GM18498 (cell line): ENCODE data around the gene CCDC188.

ENCODE experiments used
- ATAC-seq: cut with Tn5 transposase; IDR thresholded peaks from one replicate; pipeline ENCODE4 v1.9.1; 2021; ENCODE audit warnings: mild to moderate bottlenecking, moderate library complexity; ENCODE audit not compliant: unreplicated experiment

Gene CCDC188

DNA sequence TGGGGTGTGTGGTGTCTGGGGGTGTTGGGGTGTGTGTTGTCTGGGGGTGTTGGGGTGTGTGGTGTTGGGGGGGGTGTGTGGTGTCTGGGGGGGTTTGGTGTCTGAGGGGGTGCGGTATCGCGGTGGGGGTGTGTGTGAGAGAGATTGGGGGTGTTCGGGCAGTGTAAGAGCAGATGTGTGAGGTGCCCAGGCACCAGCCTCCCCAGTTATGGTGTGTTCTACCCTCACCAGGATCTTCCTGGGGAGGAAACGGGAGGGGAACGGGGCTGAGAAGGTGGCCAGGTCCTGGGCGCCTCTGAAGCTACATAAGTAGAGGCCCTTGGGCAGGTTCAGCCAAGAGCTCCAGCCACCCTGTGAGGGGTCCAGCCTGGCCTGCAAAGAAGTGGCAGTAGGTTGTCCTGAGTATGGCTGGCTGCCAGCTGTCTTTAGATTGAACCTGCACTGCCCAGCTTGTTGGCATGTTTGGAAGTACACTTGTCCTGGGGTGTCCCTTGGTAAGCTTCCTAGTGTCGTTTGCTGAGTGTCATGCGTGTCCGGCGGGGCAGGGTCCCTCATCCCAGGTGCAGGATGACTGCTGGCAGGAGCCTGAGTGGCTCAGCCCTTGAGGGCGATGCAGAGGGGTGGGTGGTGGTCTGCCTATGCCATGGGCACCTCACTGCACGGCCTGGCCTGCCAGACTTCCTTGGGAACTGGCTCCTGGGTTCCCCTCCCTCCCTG is 27.3 kb downstream of the CCDC188 start:
- no peak for ATAC-seq

DNA sequence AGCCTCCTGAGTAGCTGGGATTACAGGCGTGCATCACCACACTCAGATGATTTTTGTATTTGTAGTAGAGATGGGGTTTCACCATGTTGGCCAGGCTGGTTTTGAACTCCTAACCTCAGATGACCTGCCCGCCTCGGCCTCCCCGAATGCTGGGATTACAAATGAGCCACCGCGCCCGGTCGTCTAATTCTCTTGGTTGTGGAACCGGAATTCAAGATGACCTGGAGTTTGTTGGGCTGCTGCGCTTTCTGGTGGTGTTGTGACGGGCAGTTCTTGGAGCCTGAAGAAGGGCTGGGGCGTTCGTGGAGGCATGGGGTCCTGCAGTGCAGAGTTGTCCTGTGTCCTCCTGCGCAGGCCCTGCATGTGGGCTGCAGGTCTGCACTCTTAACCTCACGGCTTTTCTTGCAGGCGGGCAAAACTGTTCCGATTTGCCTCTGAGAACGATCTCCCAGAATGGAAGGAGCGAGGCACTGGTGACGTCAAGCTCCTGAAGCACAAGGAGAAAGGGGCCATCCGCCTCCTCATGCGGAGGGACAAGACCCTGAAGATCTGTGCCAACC is 28.9 kb downstream of the CCDC188 start:
- ATAC-seq: no peak

DNA sequence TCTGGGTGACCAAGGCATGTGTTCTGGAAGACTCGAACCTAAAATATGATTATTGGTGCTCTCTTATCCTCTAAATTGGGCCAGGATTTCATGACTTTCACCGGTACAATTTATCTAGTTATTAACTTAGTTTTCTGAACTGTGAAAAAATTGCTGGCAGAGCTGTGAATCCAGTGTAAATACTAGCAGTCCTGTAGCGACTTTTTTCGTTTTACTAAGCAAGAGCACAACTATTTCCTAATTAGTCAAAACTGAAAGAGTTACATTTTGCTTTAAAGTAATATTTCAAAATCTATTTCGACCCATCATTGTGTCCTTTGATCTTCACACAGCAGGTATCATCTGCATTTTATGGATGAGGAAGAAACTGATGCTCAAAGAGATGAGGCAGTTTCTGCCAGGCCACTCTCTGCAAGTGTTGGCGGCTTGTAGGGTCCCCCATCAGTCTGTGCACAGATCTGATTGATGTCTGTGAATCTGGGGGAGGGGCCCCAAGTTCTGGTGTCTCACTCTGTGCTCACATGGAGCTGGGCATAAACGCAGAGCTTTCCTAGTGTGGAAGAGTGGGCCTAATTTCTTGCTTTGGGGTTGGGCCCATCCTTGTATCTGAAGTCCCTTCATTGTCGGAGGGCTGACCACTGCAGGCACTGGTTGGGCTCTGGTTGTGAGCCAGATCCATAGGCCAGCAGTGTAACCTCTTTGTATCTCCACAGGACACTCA is 32.4 kb downstream of the CCDC188 start:
- no peak for ATAC-seq

DNA sequence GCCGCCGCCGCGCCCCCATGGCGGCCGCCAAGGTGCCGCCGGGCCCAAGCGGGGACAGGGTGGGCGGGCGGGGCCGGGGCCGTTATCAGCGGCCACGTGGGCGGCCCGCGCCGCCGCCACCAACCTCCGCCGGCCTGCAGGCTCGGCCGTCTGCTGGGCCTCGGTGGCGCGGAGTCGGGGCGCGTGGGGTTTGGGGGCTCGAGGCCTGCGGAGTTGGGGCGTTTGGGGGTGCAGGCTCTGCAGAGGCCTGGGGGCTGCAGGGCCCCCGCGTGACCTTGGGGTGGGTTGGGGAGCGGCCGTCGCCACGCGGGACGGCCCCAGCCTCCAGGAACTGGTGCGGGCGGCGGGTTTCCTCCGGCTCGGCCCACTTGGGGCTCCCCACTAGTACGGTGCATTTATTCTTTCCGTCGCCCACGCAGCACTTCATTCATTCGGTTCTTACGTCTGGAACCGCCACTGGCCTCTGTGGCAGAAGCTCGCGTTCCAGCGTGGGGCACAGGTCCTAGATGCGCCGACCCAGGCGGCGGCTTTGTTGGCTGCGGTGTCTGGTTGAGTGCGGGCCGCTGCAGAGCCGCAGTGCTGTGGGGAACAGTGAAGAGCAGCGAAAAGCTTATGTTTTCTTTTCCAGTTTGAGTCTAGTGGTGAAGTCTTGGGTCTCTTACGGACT is 33.1 kb downstream of the CCDC188 start:
- peak; percentile 23 for ATAC-seq

DNA sequence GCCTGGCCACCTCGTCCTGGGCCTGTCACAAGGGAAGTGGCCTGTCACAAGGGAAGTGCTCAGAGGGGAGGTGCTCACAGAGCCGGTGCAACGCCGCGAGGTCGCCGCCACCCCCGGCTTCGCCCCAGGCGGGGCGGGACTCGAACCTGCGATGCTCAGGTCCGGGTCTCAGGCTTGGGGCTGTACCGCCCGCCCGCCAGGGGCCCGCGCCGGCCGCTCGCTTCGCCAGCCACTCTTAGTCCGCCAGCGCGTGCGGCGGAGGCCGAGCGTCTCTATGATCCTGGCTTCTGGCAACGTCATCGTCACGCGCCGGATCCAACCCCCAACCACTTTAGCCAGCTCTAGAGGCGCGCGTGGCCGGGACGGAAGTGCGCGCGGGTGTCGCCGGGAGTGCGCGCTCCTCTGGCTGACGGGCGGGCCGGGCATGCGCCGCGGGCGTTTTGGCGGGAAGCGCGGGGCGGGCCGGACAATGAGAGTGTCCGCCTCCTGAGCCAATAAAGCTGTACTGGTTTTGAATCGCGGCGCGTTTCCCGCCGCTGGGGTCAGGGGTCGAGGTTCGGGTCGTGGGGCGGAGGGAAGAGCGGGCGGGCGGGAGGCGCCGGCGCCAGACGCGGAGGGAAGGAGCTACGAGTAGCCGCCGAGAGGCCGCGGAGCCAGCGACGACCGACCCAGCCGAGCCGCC is 33.8 kb downstream of the CCDC188 start, which contains the start of gene TRMT2A:
TSS of gene TRMT2A (minus strand) at position 276 of the 682 bp plus-strand sequence. CDS start 320 bp downstream, outside the sequence.
- ATAC-seq: peak; percentile 77

DNA sequence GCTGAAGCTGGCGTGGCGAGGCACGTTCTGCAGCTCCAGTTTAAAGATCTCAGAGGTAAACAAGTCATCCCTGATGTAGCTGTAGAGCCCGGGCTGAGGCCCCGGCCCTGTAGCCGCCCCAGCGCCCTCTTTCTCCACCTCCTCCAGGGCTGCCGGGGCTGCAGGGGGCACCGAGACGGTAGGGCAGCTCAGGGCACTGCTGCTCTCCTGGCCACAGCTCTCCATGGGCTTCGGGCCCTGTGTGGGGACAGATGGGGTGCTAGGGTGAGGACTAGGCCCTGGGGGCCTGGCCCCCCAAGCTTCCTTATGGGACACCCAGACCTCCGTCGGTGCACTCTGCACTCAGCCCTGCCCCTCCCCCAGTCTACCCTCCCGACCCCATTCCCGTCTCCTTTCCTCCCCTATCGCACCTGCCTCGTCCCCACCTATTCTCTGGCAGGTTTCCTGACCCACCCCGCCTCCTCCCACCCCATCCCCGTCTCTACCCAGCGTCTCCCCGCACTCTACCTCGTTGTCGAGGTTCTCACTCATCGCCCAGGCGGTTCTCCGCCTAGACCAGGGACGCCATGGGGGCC is 34.4 kb downstream of the CCDC188 start:
- ATAC-seq: no peak

DNA sequence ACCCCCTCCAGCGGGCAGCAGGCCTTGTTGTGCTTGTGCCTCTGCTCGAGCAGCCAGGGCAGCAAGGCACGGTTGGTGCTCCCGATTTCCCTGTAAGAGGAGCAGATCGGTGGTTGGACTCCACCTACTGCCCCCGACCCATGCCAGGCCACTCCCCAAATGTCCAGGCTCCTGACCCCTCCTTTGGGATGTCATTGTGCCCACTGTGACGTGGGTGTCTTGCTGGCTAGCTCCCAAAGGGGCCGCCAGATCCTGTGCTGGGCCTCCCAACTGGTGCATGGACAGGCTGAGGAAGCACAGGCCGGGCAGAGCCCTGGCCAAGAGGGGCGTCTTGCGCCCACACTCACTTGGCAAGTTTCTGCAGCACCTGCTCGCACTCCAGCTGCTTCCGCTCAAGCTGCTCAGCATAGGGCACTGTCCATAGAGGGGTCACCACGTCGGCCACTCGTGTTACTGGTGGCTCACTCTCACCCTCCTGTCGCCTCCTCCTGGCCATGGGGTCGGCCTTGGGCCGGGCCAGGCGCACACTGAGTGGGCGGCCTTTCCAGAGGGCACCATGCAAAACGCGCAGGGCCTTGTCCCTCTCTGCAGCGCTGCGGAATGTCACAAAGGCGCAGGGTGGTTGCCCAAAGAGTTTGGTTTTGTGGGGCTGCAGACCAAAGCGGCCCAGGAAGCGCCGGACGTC is 35.0 kb downstream of the CCDC188 start, which contains the start of gene RANBP1:
TSS of gene RANBP1 (plus strand) at position 414 of the 685 bp plus-strand sequence. CDS start at position 495, 81 bp downstream.
- no peak for ATAC-seq

DNA sequence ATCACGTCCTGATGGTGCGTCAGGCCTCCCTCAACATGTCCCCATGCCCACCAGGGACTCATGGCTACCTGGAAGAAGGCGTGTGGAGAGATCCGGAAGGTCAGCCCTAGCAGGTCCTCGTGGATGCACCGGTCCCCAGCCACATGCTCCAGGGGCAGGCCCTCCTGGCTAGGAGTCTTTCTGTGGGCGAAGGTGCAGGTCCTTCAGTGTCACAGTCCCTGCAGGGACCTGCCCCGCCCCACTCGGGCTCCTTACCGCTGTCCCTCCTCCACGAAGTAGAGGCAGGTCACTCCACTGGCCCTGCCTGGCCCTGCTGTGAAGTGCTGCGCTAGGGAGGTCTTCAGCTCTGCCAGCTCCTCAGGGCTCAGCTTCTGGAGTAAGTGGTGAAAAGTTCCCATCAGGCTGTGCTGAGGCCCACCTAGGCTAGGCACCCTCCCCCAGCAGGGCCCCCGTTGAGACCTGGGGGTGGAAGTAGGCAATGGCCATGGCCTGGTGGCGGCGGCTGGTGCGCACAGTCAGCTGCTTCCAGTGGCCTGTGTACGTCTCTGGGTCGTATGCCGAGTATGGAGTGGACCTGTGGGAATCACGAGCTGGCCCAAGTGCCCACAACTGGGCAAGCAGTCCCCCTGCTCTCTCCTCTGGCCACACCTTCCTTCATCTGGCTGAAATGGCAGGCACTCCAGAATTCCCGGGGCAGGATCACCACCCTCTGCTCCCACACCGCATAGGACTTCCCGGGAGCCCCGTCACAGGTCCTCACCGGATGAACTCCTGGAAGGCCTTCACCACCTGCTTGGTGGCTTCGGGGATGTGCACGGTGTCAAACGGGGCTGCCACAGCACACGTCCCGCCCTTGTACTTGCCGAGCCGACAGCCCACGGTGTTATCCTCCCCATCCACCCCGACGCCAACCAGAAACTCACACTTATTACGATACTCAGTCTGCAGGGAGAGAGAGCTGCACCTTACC is 36.1 kb downstream of the CCDC188 start:
- ATAC-seq: no peak

DNA sequence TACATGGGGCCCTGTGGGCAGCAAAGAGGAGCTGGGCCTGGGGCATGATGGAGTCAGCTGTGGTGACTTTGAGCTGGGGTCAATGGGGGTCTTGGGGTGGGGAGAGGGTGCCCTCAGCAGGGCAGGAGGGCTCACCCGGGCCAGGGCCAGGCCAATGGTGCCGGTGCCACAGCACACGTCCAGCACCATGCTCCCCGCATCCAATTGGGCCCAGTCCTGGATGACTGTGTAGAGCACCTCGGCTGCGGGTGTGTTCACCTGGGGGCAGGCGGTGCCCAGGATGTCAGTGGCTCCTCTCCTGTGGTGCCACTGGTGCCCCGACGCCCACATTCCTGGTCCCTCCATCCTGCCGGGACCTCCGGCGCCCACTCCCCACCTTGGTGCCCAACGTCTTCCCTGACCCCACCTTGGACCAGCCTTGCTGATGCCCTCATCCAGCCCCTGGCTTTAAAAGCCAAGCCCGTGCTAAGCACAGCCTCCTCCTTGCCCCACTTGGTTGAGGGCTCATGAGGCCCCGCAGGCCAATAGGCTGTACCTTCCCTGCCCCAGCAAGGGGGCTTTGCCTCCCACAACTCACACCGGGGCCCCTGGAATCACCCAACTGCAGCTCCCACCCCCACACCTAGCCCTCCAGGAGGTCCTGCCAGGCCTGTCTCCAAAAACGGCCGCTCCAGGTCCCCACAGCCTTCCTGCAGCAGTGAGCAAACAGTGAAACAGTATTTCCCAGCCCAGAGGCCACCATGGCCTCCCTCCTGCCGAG is 37.1 kb downstream of the CCDC188 start:
- no peak for ATAC-seq

DNA sequence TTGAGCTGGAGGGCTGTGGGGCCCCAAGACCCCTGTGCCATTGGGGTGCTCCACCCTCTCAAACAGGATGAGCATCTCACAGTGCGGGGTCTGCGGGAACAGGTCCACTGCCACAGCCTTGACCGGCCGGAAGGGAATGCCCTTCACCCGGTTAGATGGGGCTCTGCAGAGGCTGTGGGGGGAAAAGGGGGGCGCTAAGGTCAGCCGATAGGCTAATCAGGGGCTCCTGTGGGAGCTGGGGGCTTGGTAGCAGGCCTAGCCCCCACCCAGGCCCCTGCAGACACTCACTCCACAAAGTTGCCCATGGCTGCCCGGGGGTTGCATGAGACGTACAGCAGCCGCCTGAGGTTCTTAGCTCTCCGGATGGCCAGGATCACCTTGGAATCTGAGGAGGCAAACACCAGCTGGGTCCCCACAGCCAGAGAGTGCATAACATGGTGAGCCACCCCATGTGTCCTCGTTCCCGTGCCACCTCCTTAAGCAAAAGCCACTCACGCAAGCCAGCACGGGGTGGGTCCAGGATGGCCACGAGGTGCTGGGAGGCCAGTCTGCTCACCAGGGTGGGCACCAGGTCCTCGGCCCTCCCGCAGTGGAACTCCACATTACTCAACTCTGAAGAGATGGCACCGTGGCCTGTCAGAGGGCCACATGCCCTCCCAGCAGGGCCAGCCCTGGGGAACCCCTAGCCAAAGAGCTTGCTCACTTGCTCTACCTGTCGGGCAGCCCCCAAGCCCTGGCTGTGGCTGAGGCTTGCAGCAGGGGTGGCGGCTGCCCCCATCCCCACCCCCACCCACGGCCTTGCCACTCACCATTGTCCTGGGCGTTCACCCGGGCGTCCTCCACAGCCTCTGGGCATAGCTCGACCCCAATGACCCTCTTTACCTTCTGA is 38.0 kb downstream of the CCDC188 start:
- no peak for ATAC-seq

DNA sequence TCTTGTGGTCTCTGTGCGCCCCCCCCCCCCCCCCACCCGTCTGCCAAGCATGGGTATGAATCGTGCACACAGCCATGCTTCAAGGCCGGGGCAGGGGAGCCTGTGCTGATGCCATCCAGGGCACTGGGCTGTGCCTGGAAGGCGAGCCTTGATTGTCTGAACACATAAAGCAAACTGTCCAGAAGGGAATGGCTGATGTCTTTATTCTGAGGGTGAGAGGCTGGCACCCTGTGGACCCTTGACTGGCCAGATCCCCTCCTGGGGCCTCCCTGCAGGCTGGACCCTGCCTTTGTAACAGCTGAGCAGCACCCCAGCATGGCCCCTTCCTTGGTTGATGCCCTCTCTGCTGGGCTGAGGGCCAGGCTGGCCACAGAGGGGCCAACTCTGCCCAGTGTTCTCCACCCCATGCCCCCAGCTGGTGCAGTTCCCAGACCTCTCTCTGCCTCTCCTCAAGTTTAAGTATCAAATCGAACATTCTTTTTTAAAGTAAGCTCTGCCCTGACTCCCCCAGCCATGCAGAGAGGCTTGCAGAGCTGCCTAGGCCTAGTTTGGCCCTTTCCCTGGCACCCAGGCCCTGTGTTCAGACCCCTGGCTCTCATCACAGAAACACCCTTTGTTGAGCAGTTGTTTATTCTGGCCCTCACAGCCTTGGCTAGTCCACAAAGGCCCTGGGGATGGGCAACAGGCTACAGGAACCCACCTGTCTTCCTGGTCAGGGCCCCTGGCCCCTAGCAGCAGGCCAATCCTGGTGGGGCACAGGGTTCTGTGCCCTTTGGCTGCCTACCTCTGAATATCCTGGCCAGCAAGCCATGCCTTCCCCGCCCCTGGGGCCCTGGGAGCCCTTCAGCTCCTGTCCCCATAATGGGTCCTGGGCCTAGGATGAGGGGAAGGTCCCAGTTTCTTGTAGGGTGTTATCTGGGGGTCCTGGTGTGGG is 38.9 kb downstream of the CCDC188 start:
- ATAC-seq: no peak

DNA sequence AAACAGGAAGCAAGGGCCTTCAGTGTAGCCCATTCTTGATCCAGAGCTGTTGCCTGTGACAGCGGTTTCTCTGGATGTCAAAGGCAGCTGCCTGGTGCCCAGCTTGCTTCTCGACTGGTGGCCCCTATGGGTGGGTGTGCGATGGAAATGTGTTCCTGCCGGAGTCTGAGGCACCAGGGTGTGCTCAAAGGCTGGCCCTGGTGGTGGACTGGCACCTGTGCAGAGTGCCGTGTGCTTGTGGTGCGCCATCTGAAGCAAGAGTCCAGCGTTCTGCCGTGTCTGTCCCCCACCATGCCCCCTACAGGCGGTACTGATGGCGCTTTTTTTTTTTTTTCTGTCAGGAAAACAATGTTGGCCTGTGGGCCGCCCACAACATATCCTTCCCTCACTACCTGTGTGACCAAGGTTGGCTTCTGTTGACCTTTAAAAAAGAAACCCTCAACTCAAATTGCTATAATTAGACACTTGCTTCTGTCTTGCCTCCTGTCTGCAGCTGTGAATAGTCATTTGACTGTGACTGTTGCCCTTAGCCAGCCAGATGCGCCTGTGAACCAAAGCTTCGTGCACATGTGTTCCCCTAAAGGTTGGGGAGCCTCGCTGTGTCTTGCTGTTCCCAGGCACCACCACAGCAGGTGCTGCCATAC is 39.7 kb downstream of the CCDC188 start:
- ATAC-seq: no peak

DNA sequence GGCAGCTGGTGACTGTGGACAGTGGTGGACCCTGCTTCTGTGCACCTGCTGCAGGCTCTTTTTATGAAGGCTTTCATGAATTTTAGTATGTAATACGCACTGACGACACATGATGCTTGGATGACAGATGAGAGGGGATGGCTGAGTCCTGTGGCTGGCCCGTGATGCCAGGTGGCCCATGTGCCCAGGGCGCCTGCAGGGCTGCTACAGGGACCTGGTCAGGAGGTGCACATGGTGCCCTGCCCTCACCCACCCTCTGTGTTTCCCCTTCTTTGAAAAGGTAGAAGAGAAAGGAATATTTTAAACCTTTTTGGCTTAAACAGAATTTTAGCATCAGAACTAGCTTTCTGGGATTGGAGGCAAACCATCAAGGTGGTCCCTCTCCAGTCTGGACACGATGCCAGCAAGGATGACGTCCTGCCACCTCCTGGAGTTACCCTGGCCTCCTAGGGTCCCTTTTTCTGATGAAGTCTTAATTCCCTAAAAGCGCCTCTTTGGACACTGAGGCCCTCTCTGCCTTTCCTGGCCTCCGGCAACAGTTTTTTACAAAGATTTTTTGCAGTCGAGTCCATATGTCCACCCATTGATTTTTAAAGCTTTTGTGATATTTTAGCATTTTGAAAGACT is 40.4 kb downstream of the CCDC188 start:
- no peak for ATAC-seq

DNA sequence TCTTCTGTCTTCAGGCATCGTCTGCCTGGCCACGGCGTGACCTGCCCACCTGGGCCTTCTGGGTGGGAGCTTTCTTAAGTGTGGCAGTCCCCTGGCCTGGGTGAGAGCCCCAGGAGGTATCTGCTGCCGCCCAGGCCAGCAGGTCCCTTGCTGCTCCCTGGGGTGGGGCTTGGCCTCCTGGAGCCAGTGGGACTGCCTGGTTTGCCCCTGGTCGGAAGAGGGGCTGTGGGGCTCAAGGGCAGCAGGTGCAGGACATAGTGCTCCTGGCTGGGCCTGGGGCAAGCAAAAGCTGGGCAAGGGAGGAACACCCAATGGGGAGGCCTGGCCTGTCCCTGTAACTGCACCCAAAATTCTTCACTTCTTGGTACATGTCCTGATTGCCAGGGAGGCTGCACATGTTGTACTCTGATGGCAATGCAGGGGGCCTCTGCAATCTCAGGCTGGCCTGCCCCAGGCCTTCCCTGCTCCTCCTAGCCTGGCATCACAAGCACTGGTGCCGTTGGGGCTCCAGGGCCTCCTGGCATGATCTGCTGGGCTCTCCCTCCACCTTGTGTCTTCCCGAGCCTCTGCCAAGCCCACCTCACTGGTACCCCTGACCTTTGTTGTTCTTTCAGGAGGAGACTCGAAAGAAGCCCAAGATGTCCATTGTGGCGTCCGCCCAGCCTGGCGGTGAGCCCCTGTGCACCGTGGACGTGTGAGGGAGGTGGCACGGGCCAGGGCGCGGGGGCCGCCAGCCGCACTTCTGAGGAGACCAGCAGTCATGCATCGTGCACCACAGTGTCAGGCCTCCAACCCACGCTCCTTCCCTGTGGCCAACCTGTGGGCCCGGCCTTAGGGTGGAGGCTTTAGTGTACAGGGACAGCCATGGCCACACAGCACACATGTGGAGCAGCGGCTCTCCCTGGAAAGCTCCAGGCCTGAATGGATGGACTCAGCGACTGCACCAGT is 41.2 kb downstream of the CCDC188 start:
- no peak for ATAC-seq
